B cell (primary cell): Measurements from ENCODE around the gene AMFR. TPM values are rescaled to one million over a fixed set of nuclear protein-coding genes. Genes with fewer than 3 reads are reported as not detected.

ENCODE experiments used
- ATAC-seq: fragments of 200-7000 bp; cut with Tn5 transposase; one replicate; pipeline ENCODE4 v1.10.0; 2021; ENCODE audit warnings: low read depth, mild to moderate bottlenecking, moderate number of reproducible peaks, moderate library complexity
- CTCF ChIA-PET: fragments of 350-600 bp; sonication (Branson Sonifier 250); formaldehyde crosslinking; loops from one replicate; lab custom pipeline; 2021; ENCODE audit warnings: antibody characterized with exemption, inconsistent platforms; lab: Charles Lee
- POLR2A ChIA-PET: fragments of 350-600 bp; sonication (Branson Sonifier 250); formaldehyde crosslinking; loops from one replicate; lab custom pipeline; 2021; ENCODE audit warnings: antibody characterized with exemption; lab: Charles Lee
- DNase-seq: peaks from one replicate; pipeline ENCODE4 v3.0.0; 2013
- H2AFZ ChIP-seq: 2 replicates; pipeline ENCODE4 v1.6.1; 2012; ENCODE audit warnings: mild to moderate bottlenecking, low read depth, low read length; ENCODE audit not compliant: insufficient read depth, poor library complexity, severe bottlenecking
- H3K27ac ChIP-seq, 2 donors: 1 replicate in 1 of 2; 2 replicates in 1 of 2; pipeline ENCODE4 v1.5.1; 2012 to 2013; ENCODE audit warnings: low read length in 2 of 2, mild to moderate bottlenecking in 2 of 2, moderate library complexity in 1 of 2
- H3K27me3 ChIP-seq, 4 experiments: fragments of 200-600 bp in 1 of 4; sonication (generic) in 1 of 4; replicated peaks in 1 of 4; 1 replicate in 2 of 4; 2 replicates in 2 of 4; pipeline versions ENCODE4 v1.6.1 to v1.7.0; 2013 to 2016; ENCODE audit warnings: low read length in 3 of 4, mild to moderate bottlenecking in 2 of 4, mixed read lengths in 1 of 4, moderate library complexity in 1 of 4; ENCODE audit not compliant: insufficient read depth in 4 of 4, control insufficient read depth in 3 of 4; ENCODE audit errors: control extremely low read depth in 1 of 4
- H3K36me3 ChIP-seq, 2 experiments: replicated peaks in 1 of 2; 1 replicate in 1 of 2; 2 replicates in 1 of 2; pipeline versions ENCODE4 v1.6.1 to v1.7.1; 2013; ENCODE audit warnings: low read length in 1 of 2; ENCODE audit not compliant: insufficient read depth in 2 of 2, control insufficient read depth in 1 of 2; ENCODE audit errors: control extremely low read depth in 1 of 2, extremely low read depth in 1 of 2
- H3K4me1 ChIP-seq, 2 donors: fragments of 200-600 bp in 1 of 2; sonication (generic) in 1 of 2; 1 replicate in 1 of 2; 2 replicates in 1 of 2; pipeline versions ENCODE4 v1.5.1 to v1.6.1; 2013 to 2017; ENCODE audit warnings: low read length in 2 of 2; ENCODE audit not compliant: control insufficient read depth in 2 of 2, insufficient read depth in 2 of 2
- H3K4me2 ChIP-seq: replicated peaks from 2 replicates; pipeline ENCODE3; 2012; ENCODE audit warnings: mild to moderate bottlenecking, low read depth, low read length; ENCODE audit not compliant: poor library complexity, severe bottlenecking
- H3K4me3 ChIP-seq, 5 experiments: fragments of 200-600 bp in 1 of 5; sonication (generic) in 1 of 5; 1 replicate in 3 of 5; 2 replicates in 2 of 5; pipeline versions ENCODE4 v1.5.1 to v1.7.0; 2011 to 2016; ENCODE audit warnings: low read length in 4 of 5, mild to moderate bottlenecking in 4 of 5, low read depth in 2 of 5, control low read depth in 1 of 5, moderate library complexity in 1 of 5; ENCODE audit not compliant: insufficient read depth in 1 of 5; ENCODE audit errors: control extremely low read depth in 1 of 5, extremely low read depth in 1 of 5
- H3K79me2 ChIP-seq: fragments of 200-600 bp; sonication (generic); one replicate; pipeline ENCODE4 v1.6.0; 2016; ENCODE audit warnings: low read length; ENCODE audit not compliant: control insufficient read depth, insufficient read depth
- H3K9ac ChIP-seq: fragments of 200-600 bp; sonication (generic); 2 replicates; pipeline ENCODE4 v1.6.1; 2017; ENCODE audit warnings: mild to moderate bottlenecking, low read length, moderate library complexity
- H3K9me3 ChIP-seq, 3 donors: one replicate each; pipeline versions ENCODE4 v1.6.1 to v1.7.1; 2013; ENCODE audit warnings: low read length in 2 of 3; ENCODE audit not compliant: control insufficient read depth in 2 of 3, insufficient read depth in 1 of 3; ENCODE audit errors: control extremely low read depth in 1 of 3
- H4K20me1 ChIP-seq: 2 replicates; pipeline ENCODE4 v1.6.0; 2012; ENCODE audit warnings: mild to moderate bottlenecking, low read length; ENCODE audit not compliant: insufficient read depth, control insufficient read depth, poor library complexity, severe bottlenecking
- H3K27ac Mint-ChIP-seq: one replicate; pipeline ENCODE4 v1.8.0; 2021; ENCODE audit warnings: mixed read lengths
- H3K27me3 Mint-ChIP-seq: one replicate; pipeline ENCODE4 v1.8.0; 2021; ENCODE audit warnings: mixed read lengths
- H3K4me1 Mint-ChIP-seq: one replicate; pipeline ENCODE4 v1.8.0; 2021; ENCODE audit warnings: mixed read lengths
- H3K4me3 Mint-ChIP-seq: one replicate; pipeline ENCODE4 v1.8.0; 2021; ENCODE audit warnings: mixed read lengths
- H3K9me3 Mint-ChIP-seq: one replicate; pipeline ENCODE4 v1.8.0; 2022; ENCODE audit warnings: mixed read lengths; ENCODE audit not compliant: insufficient read depth
- EZH2 ChIP-seq: IDR thresholded peaks from 2 replicates; pipeline ENCODE4 v1.6.1; 2012; ENCODE audit warnings: borderline replicate concordance, low read depth, mild to moderate bottlenecking, moderate library complexity, low read length; ENCODE audit not compliant: insufficient read depth, poor library complexity, severe bottlenecking
- WGBS: methylation state at CpG from one replicate; pipeline ENCODE4 v1.1.5; 2013; ENCODE audit warnings: missing lambda C conversion rate; ENCODE audit not compliant: insufficient coverage; 5-methylcytosine and 5-hydroxymethylcytosine counted together
- intact Hi-C: fragments of 100-400 bp; cut with micrococcal nuclease; formaldehyde crosslinking; loops from one replicate; pipeline ENCODE4 v1.10.0; 2022
- polyA plus RNA-seq: library from polyadenylated mRNA; depleted of rRNA; stranded (reverse); fragments of >200 nt; gene quantifications from 2 replicates; pipeline ENCODE4 v1.2.3, GENCODE V29; 2012
- total RNA-seq, 2 donors: library from RNA; stranded (reverse); fragments of 120-200 nt in 1 of 2; gene quantifications; 1 replicate in 1 of 2; 2 replicates in 1 of 2; pipeline versions ENCODE4 v1.2.3 to v1.2.4, GENCODE V29; 2013 to 2022
- TF ChIP-seq, protein P1 (sequence below): fragments of 200-600 bp; IDR thresholded peaks from one replicate; pipeline ENCODE4 v1.8.0; 2022; ENCODE audit warnings: antibody characterized with exemption, mild to moderate bottlenecking

AMFR gene
- total and polyA plus RNA-seq, 2 donors (not counting 1 experiment from before 2014, with no cell fraction given), result 118 to 225 TPM

DNA sequence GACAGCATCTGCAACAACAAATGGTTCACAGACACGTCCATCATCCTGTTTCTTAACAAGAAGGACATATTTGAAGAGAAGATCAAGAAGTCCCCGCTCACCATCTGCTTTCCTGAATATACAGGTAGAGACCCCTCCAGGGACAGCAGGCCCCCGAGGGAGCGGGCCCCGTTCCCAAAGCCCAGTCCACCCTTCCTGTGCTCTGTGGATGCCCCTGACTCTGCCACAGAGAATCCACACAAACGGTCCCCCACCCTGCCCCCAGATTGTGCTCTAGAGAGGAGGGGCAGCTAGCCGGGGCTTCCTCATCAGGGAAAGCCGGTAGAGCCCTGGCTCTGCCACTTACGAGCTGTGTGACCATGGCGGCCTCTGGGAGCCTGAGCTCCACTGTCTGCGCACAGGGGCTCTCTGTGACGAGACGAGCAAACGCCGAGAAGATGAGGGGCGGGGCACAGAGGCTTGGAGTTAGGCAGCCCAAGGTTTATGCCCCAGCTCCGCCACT lies 84.4 kb downstream of the AMFR start:
- Mint-ChIP-seq H3K27me3 (no peaks in the 10 kb centered on the region), H3K4me1 (no peaks in the 10 kb centered on the region), H3K9me3 (no peaks in the 10 kb centered on the region), H3K4me3 (no peak overlapping the region), H3K27ac (no peak overlapping the region)
- H3K9me3 ChIP-seq, result no peaks in the 10 kb centered on the region
- no peak for ATAC-seq
- H3K4me1 ChIP-seq, result no peaks in the 10 kb centered on the region
- intact Hi-C loops, result no loop called here
- 84% methylated on average over 16 of the region's 17 CpGs for WGBS
- H3K4me3 ChIP-seq, result no peak overlapping the region
- H3K27me3 ChIP-seq, result no peaks in the 10 kb centered on the region
- H3K27ac ChIP-seq, result no peak overlapping the region
- ChIA-PET CTCF (no interaction called here), POLR2A (no interaction called here)
- no peaks in the 10 kb centered on the region for H3K36me3 ChIP-seq
- H3K4me2 ChIP-seq, result no peak overlapping the region
- TF ChIP-seq EZH2, result no peak
- TF ChIP-seq, protein P1, sequence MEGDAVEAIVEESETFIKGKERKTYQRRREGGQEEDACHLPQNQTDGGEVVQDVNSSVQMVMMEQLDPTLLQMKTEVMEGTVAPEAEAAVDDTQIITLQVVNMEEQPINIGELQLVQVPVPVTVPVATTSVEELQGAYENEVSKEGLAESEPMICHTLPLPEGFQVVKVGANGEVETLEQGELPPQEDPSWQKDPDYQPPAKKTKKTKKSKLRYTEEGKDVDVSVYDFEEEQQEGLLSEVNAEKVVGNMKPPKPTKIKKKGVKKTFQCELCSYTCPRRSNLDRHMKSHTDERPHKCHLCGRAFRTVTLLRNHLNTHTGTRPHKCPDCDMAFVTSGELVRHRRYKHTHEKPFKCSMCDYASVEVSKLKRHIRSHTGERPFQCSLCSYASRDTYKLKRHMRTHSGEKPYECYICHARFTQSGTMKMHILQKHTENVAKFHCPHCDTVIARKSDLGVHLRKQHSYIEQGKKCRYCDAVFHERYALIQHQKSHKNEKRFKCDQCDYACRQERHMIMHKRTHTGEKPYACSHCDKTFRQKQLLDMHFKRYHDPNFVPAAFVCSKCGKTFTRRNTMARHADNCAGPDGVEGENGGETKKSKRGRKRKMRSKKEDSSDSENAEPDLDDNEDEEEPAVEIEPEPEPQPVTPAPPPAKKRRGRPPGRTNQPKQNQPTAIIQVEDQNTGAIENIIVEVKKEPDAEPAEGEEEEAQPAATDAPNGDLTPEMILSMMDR, result no peak
- no peak overlapping the region for H2AFZ ChIP-seq
- H3K9ac ChIP-seq, result no peak overlapping the region
- no peaks in the 10 kb centered on the region for H3K79me2 ChIP-seq
- DNase-seq, result no peak
- no peaks in the 10 kb centered on the region for H4K20me1 ChIP-seq

DNA sequence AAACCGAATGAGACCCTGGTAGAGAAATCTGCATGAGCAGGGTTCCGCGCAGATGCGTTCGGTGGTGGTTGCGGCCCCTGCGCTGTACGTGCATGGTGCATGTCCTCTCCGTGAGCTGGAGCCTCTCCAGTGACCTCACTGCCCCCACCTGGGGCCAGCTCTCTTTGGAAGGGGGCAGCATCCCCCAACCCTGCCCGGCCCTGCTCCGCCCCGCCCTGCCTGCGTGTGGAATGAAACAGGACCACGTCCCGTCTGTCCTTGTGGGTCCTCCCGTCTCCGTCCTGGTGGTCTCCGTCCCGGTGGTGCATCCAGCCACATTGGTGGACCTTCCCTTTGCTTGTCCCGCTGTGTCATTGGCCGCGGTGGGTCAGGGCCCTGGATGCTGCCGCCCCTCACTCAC lies 84.9 kb downstream of the AMFR start:
- Histone ChIP-seq H3K36me3 (no peaks in the 10 kb centered on the region), H3K4me3 (no peak overlapping the region), H3K9me3 (no peaks in the 10 kb centered on the region), H3K4me1 (no peaks in the 10 kb centered on the region), H3K4me2 (no peak overlapping the region), H4K20me1 (no peaks in the 10 kb centered on the region), H3K9ac (no peak overlapping the region), H2AFZ (no peak overlapping the region), H3K27ac (no peak overlapping the region), H3K27me3 (no peaks in the 10 kb centered on the region), H3K79me2 (no peaks in the 10 kb centered on the region)
- ChIA-PET CTCF (interaction anchor here (1.2 kb wide), 1 partner anchor 16 kb away, joined by 3 read pairs; no protein-coding TSS in a partner anchor), POLR2A (no interaction called here)
- DNase-seq (no peak), ATAC-seq (no peak)
- no peak overlapping the region for H3K27ac Mint-ChIP-seq
- no peaks in the 10 kb centered on the region for H3K9me3 Mint-ChIP-seq
- WGBS, result 96% methylated on average over 23 of the region's 23 CpGs
- TF ChIP-seq EZH2, result no peak
- TF ChIP-seq, protein P1, result no peak
- H3K4me3 Mint-ChIP-seq, result no peak overlapping the region
- no peaks in the 10 kb centered on the region for H3K27me3 Mint-ChIP-seq
- H3K4me1 Mint-ChIP-seq, result no peaks in the 10 kb centered on the region
- intact Hi-C loops, result no loop called here
